Measurements from ENCODE around the gene SMAD7. TPM values are rescaled to one million over a fixed set of nuclear protein-coding genes. Genes with fewer than 3 reads are reported as not detected.

The SMAD7 gene
- total and polyA plus RNA-seq, 4 donors, result 11.8 to 58.8 (median 35.8) TPM

DNA sequence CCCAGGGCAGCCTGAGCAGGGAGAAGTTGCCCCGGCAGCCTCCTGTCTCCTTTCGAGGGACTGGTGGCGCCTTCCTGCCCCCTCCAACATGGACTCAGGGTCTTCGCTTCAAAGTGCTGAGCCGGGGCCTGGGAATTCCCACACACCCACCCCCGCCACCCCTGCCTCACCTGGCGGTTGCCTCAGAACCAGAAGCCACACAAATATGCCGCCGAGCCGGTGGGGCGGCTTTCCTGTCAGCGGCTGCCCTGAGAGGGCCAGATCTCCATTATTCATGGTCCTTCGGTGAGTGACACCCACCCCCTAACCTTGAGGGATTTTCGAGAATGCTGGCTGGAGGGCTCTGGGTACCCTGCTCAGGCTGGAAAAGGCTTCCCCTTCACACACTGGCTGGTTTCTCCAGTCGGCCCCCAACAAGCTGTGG lies 71.7 kb downstream of the SMAD7 start:
- ATAC-seq (ENCODE audit: insufficient read depth, low FRiP score) (no peak), DNase-seq (peak; percentile 69 to 87 (median 84))
- no peak overlapping the region for H3K27ac ChIP-seq (ENCODE audit: low read depth in 1 of 2, low read length in 1 of 2)
- no peak overlapping the region for H3K4me3 ChIP-seq
- no peaks in the 10 kb centered on the region for H3K27me3 ChIP-seq (ENCODE audit: control insufficient read depth in 3 of 3, insufficient read depth in 3 of 3, low read length in 2 of 3)
- H3K4me1 ChIP-seq (ENCODE audit: control insufficient read depth in 5 of 5, insufficient read depth in 5 of 5, low read length in 5 of 5), result peaks cover 0 to 15% (median 7%) of the 10 kb centered on the region in 5 donors
- no peaks in the 10 kb centered on the region for H3K9me3 ChIP-seq (ENCODE audit: control insufficient read depth in 4 of 4, insufficient read depth in 3 of 4, low read length in 3 of 4)
- no peaks in the 10 kb centered on the region for H3K36me3 ChIP-seq (ENCODE audit: control insufficient read depth in 4 of 4, insufficient read depth in 4 of 4, low read length in 4 of 4)
- no peak for TF ChIP-seq CTCF (IDR thresholded peaks at IDR 0.05; ENCODE audit: control extremely low read depth, extremely low read depth)
- WGBS, 2 donors, result 63 to 84% methylated on average over 15 of the region's 15 CpGs
- no peak overlapping the region for H3K9ac ChIP-seq (ENCODE audit: insufficient read depth in 1 of 2, low read length in 2 of 2)

DNA sequence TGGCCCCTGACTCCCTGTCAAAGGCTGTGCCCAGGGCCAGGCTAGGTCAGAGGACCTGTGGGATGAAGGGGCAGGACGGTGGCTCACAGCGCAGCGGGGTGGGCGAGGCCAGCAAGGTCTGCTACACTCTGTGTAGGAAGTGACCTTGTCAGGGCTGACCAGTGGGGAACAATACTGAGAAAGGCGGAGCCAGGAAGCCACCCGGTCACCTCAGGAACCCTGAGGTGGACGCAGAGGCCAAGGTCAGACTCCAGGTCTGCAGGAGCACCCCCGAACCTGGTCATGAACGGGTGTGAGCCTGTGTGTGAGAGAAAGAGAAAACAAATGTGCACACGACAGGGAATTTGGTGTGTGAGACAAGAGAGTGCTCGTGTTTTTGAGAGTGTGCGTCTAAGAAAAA lies 72.3 kb downstream of the SMAD7 start:
- ATAC-seq (ENCODE audit: insufficient read depth, low FRiP score), result peak; percentile 42
- H3K27me3 ChIP-seq (ENCODE audit: control insufficient read depth in 3 of 3, insufficient read depth in 3 of 3, low read length in 2 of 3), result no peaks in the 10 kb centered on the region
- peaks cover 0 to 15% (median 7%) of the 10 kb centered on the region in 5 donors for H3K4me1 ChIP-seq (ENCODE audit: control insufficient read depth in 5 of 5, insufficient read depth in 5 of 5, low read length in 5 of 5)
- no peak overlapping the region for H3K9ac ChIP-seq (ENCODE audit: insufficient read depth in 1 of 2, low read length in 2 of 2)
- TF ChIP-seq CTCF (IDR thresholded peaks at IDR 0.05; ENCODE audit: control extremely low read depth, extremely low read depth), result no peak
- no peak for DNase-seq
- H3K9me3 ChIP-seq (ENCODE audit: control insufficient read depth in 4 of 4, insufficient read depth in 3 of 4, low read length in 3 of 4), result no peaks in the 10 kb centered on the region
- WGBS, 2 donors, result 52 to 72% methylated on average over 12 of the region's 12 CpGs
- no peak overlapping the region for H3K27ac ChIP-seq (ENCODE audit: low read depth in 1 of 2, low read length in 1 of 2)
- no peak overlapping the region for H3K4me3 ChIP-seq
- no peaks in the 10 kb centered on the region for H3K36me3 ChIP-seq (ENCODE audit: control insufficient read depth in 4 of 4, insufficient read depth in 4 of 4, low read length in 4 of 4)

GRCh38 chr18:48877941-48878340 lies 72.8 kb downstream of the SMAD7 start:
- Histone ChIP-seq H3K36me3 (ENCODE audit: control insufficient read depth in 4 of 4, insufficient read depth in 4 of 4, low read length in 4 of 4) (no peaks in the 10 kb centered on the region), H3K27me3 (ENCODE audit: control insufficient read depth in 3 of 3, insufficient read depth in 3 of 3, low read length in 2 of 3) (no peaks in the 10 kb centered on the region), H3K4me1 (ENCODE audit: control insufficient read depth in 5 of 5, insufficient read depth in 5 of 5, low read length in 5 of 5) (peaks cover 0 to 15% (median 7%) of the 10 kb centered on the region in 5 donors), H3K27ac (ENCODE audit: low read depth in 1 of 2, low read length in 1 of 2) (no peak overlapping the region), H3K9me3 (ENCODE audit: control insufficient read depth in 4 of 4, insufficient read depth in 3 of 4, low read length in 3 of 4) (no peaks in the 10 kb centered on the region), H3K9ac (ENCODE audit: insufficient read depth in 1 of 2, low read length in 2 of 2) (no peak overlapping the region), H3K4me3 (no peak overlapping the region)
- DNase-seq (no peak), ATAC-seq (ENCODE audit: insufficient read depth, low FRiP score) (no peak)
- TF ChIP-seq CTCF (IDR thresholded peaks at IDR 0.05; ENCODE audit: control extremely low read depth, extremely low read depth), result no peak
- WGBS, 2 donors, result 89 to 93% methylated on average over 3 of the region's 3 CpGs

- Histone ChIP-seq H3K9me3 (ENCODE audit: control insufficient read depth in 4 of 4, insufficient read depth in 3 of 4, low read length in 3 of 4) (no peaks in the 10 kb centered on the region), H3K9ac (ENCODE audit: insufficient read depth in 1 of 2, low read length in 2 of 2) (no peak overlapping the region), H3K36me3 (ENCODE audit: control insufficient read depth in 4 of 4, insufficient read depth in 4 of 4, low read length in 4 of 4) (no peaks in the 10 kb centered on the region), H3K4me1 (ENCODE audit: control insufficient read depth in 5 of 5, insufficient read depth in 5 of 5, low read length in 5 of 5) (peaks cover 0 to 15% (median 5%) of the 10 kb centered on the region in 5 donors), H3K27ac (ENCODE audit: low read depth in 1 of 2, low read length in 1 of 2) (no peak overlapping the region), H3K4me3 (no peak overlapping the region), H3K27me3 (ENCODE audit: control insufficient read depth in 3 of 3, insufficient read depth in 3 of 3, low read length in 2 of 3) (no peaks in the 10 kb centered on the region)
- TF ChIP-seq CTCF (IDR thresholded peaks at IDR 0.05; ENCODE audit: control extremely low read depth, extremely low read depth), result no peak
- ATAC-seq (ENCODE audit: insufficient read depth, low FRiP score) (no peak), DNase-seq (no peak)
- WGBS, 2 donors, result 94% methylated on average over 6 of the region's 6 CpGs
These were observed 74.2 kb downstream of the SMAD7 start for GRCh38 chr18:48876590-48876989.

All from lung (tissue), 12 donors.